ENCODE measurements around the gene SPEM3. TPM values are rescaled to one million over a fixed set of nuclear protein-coding genes. Genes with fewer than 3 reads are reported as not detected.
"Not testable (repeated sequence)": the region's sequence is repeated elsewhere in the genome, so short reads cannot be mapped to it uniquely, and the experiment has no call there.

The SPEM3 gene
- total RNA-seq, 1 donor = not detected

DNA sequence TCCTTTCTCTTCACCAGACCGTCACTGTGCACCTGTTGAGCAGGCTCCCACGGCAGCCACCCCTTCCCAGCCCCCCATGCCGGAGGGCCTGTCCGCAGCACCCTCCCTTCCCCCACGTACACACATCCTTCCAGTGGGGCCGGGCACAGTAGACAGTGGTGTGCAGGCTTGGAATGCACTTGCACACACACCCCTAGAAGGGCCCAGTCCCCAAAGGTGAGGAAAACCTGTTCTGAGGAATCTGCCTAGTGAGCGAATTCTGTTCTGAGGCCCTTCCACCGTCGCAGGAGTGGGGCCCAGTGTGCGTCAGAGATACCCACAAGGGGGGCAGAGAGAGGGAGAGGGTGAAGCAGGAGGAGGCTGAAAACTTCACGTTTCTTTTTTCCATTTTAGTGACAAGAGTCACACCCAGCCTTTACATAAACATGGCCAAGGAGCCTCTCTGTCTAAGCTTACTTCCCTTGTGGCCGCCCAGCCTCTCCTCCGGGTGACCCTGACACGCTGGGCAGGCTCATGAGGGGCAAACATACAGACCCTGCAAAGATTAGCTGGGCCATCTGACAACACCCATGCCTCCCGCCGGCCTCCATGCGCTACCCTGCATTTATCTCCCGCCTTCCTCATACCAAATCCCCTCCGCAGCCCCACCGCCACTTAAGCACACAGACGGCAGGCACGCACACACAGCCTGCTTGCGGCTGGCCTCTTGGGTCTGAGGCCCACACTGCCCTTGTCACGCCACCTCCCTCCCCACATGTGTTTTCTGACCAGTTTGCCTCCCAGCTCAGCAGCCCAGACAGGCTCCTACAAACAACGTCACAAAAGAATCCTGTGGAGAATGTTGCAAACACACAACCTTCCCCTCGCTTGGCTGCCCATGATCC is 49.0 kb downstream of the SPEM3 start:
- TF ChIP-seq, protein P1, sequence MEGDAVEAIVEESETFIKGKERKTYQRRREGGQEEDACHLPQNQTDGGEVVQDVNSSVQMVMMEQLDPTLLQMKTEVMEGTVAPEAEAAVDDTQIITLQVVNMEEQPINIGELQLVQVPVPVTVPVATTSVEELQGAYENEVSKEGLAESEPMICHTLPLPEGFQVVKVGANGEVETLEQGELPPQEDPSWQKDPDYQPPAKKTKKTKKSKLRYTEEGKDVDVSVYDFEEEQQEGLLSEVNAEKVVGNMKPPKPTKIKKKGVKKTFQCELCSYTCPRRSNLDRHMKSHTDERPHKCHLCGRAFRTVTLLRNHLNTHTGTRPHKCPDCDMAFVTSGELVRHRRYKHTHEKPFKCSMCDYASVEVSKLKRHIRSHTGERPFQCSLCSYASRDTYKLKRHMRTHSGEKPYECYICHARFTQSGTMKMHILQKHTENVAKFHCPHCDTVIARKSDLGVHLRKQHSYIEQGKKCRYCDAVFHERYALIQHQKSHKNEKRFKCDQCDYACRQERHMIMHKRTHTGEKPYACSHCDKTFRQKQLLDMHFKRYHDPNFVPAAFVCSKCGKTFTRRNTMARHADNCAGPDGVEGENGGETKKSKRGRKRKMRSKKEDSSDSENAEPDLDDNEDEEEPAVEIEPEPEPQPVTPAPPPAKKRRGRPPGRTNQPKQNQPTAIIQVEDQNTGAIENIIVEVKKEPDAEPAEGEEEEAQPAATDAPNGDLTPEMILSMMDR (IDR thresholded peaks at IDR 0.05; ENCODE audit: insufficient read depth, low read depth, low read length) = no peak

DNA sequence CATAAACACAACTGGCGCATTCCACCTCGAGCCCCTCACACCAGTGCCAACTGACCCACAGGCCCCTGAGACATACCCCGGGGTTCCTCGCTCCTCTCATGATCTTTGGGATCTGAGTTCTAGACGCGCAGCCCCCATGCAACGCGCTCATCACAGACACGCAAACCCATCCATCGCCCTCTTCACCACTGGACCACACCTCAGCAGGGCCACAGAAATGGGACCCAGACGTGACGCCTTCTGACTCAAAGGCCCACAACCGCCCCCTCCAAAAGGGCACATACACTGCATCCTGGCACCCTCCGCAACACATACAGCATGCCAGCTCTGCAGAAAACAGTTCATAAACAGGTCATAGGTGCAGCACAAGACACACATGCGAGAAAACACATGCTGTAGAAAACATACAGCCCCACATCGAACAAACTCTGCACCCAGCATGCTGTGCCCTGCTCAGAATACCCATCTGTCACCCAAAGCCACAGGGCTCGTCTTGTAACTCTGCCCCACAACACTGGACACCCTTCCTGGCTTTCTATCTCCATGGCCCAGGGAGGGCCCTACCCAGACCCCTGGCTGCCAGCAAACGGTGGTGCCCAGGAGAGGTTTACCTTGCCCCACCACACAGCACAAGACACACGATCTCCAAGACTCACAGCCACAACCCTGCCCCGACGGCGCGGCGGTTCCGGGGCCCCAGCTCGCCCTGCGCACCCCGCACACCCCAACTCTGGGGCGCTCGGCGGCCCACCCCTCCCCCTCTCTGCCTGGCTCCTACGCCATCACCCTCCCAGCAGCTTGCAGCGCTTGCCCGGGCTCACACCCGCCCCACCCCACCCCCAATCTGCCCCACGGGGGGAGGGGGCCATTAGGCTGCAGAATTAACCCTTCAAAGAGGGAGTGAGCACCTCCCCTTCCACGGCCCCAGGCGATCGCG is 49.9 kb downstream of the SPEM3 start:
- TF ChIP-seq, protein P1 (IDR thresholded peaks at IDR 0.05; ENCODE audit: insufficient read depth, low read depth, low read length) = no peak
- DNase-seq (ENCODE audit: low read depth) = peak; percentile 55
- peak overlapping the region; percentile 75 for H3K4me3 ChIP-seq (ENCODE audit: low read depth, low read length)

More for the DNA sequence above, 49.0 kb downstream of the SPEM3 start:
- DNase-seq (ENCODE audit: low read depth) = peak; percentile 95
- peak overlapping the region; percentile 75 for H3K4me3 ChIP-seq (ENCODE audit: low read depth, low read length)

DNA sequence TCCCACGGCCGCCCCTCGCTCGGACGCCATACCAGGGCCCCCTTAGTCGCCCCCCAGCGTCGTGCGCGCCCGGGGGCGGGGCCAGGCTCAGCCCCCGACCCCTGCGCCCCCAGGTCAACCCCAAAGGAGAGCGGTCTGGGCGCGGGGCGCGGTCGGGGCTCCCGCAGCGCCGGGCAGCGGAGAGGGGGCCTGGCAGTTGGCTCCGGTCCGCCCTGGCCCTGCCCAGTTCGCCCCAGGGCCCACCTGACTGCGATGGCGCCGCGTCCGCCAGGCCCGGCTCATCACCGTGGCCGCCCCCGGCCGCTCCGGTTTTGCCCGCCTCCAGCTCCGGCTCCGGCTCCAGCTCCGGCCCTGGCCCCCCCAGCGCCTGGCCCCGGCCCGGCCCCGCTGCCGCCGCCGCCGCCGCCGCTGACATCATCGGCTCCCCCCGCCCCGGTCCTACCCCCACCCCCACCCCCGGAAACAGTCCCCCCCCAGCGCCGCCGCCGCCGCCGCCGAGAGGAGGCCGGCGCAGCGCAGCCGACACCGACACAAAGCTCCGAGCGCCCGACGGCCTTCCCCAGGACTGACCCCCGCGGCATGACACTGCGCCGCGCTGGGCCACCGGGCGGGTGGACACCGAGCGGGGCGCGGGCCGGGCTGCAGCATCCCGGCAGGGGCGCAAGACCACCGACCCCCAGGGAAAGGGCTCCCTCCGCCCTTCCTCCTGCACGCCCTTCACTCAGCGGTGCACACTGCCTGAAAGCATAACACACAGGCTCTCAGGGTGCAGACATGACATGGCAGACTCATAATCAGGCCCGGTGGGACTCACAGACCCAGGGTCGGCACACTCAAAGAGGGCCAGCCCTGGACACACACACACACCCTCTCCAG is 50.8 kb downstream of the SPEM3 start, which contains the start of gene ZBTB4:
ZBTB4 (minus strand) TSS at position 419 of the 876 bp plus-strand sequence. CDS start 12,830 bp downstream, outside the sequence.
- TF ChIP-seq, protein P1 (IDR thresholded peaks at IDR 0.05; ENCODE audit: insufficient read depth, low read depth, low read length) = no peak
- peak; percentile 51 for DNase-seq (ENCODE audit: low read depth)
- peak within 1 kb of the TSS; percentile 75 for H3K4me3 ChIP-seq (ENCODE audit: low read depth, low read length)

DNA sequence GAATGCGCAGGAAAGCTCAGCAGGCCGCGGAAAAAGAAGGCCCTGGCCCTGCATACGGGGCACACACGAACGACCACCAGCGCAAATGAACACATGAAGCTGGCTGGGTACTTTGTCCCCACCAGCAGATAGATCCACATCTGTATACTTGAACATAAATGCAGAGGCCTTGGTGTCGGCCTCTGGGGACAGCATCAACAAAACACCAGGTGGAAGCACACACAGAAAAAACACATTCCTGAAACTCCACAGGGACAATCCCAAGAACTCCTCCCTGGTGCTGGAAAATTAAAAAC is 51.4 kb downstream of the SPEM3 start:
- DNase-seq (ENCODE audit: low read depth) = no peak
- TF ChIP-seq, protein P1 (IDR thresholded peaks at IDR 0.05; ENCODE audit: insufficient read depth, low read depth, low read length) = no peak
- peak overlapping the region; percentile 75 for H3K4me3 ChIP-seq (ENCODE audit: low read depth, low read length)

DNA sequence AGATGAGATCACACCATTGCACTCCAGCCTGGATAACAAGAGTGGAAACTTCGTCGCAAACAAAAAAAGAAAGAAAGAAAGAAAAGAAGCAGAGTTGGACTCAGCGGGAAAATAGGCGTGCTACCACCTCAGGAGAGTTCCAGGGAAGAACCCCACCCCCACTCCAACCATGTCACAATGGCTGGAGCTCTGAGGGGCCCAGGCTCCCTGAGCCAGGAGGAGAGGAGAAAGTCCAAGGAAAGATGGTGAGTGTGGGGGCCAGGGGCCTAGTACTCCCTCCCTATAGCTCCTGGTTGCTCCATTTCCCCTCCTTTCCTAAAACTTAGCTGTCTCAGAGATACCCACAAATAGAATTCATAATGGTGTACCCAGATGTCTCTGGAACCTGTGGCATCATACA is 52.6 kb downstream of the SPEM3 start, which contains the start of gene SLC35G6:
SLC35G6 (plus strand) TSS at position 172 of the 400 bp plus-strand sequence; CDS start at position 243, 71 bp downstream.
- DNase-seq (ENCODE audit: low read depth); H3K4me3 ChIP-seq (ENCODE audit: low read depth, low read length): not testable (repeated sequence)

DNA sequence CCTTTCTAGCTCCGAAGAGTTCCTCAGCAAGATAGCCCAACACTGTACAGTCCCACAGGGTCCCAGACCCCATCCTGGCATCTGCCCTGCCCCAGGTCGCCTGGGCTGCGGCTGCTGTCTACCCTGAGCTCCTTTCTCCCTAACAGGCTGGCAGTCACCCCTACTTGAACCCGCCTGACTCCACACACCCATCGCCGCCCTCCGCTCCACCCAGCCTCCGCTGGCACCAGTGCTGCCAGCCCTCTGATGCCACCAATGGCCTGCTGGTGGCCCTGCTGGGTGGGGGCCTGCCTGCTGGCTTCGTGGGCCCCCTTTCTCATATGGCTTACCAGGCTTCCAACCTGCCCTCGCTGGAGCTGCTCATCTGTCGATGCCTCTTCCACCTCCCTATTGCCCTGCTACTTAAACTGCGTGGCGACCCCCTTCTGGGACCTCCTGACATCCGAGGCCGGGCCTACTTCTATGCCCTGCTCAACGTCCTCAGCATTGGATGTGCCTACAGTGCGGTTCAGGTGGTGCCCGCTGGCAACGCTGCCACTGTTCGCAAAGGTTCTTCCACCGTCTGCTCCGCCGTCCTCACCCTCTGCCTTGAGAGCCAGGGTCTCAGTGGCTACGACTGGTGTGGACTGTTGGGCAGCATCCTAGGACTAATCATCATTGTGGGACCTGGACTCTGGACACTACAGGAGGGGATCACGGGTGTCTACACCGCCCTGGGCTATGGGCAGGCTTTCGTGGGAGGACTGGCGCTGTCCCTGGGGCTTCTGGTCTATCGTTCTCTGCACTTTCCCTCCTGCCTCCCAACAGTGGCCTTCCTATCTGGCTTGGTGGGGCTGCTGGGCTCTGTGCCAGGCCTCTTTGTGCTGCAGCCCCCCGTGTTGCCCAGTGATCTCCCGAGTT is 53.4 kb downstream of the SPEM3 start:
- DNase-seq (ENCODE audit: low read depth); H3K4me3 ChIP-seq (ENCODE audit: low read depth, low read length): not testable (repeated sequence)

Other genes starting within 250 kb of the SPEM3 start
- gene ASGR1, start 249.5 kb upstream of the SPEM3 start, total RNA-seq = 0.43 and 0.64 TPM in 2 replicates
- gene DLG4, start 209.0 kb upstream of the SPEM3 start, total RNA-seq = 10.6 and 14.2 TPM in 2 replicates
- 171 and 255 TPM in 2 replicates for gene ACADVL, start 208.9 kb upstream of the SPEM3 start, total RNA-seq
- gene DVL2, start 194.3 kb upstream of the SPEM3 start, total RNA-seq = 102 and 105 TPM in 2 replicates
- 51.8 and 54.1 TPM in 2 replicates for gene PHF23, start 189.4 kb upstream of the SPEM3 start, total RNA-seq
- gene GABARAP, start 186.4 kb upstream of the SPEM3 start, total RNA-seq = 225 and 265 TPM in 2 replicates
- gene CTDNEP1, start 177.1 kb upstream of the SPEM3 start, total RNA-seq = 24.5 and 34.1 TPM in 2 replicates
- gene ELP5, start 176.6 kb upstream of the SPEM3 start, total RNA-seq = 29.6 and 36.3 TPM in 2 replicates
- 2.9 and 5.2 TPM in 2 replicates for gene CLDN7, start 166.4 kb upstream of the SPEM3 start, total RNA-seq
- under 0.01 TPM in 1 of 2 replicates, not detected in the other for gene SLC2A4, start 147.1 kb upstream of the SPEM3 start, total RNA-seq
- not detected in 2 replicates for gene YBX2, start 134.2 kb upstream of the SPEM3 start, total RNA-seq
- 607 and 641 TPM in 2 replicates for gene EIF5A, start 121.2 kb upstream of the SPEM3 start, total RNA-seq
- 34.1 and 45.3 TPM in 2 replicates for gene GPS2, start 113.5 kb upstream of the SPEM3 start, total RNA-seq
- 15.1 and 19.4 TPM in 2 replicates for gene NEURL4, start 99.5 kb upstream of the SPEM3 start, total RNA-seq
- 1.9 and 3.9 TPM in 2 replicates for gene ACAP1, start 92.3 kb upstream of the SPEM3 start, total RNA-seq
- gene KCTD11, start 76.7 kb upstream of the SPEM3 start, total RNA-seq = 7.4 and 8.6 TPM in 2 replicates
- not detected in 2 replicates for gene TMEM95, start 73.7 kb upstream of the SPEM3 start, total RNA-seq
- gene TNK1, start 47.8 kb upstream of the SPEM3 start, total RNA-seq = under 0.01 and 2.2 TPM in 2 replicates
- 16.8 and 28.3 TPM in 2 replicates for gene PLSCR3, start 34.3 kb upstream of the SPEM3 start, total RNA-seq
- gene TMEM256, start 24.8 kb upstream of the SPEM3 start, total RNA-seq = 147 and 162 TPM in 2 replicates
- 8.1 and 9.5 TPM in 2 replicates for gene NLGN2, start 21.0 kb upstream of the SPEM3 start, total RNA-seq
- not detected in 2 replicates for gene SPEM1, start 8.5 kb upstream of the SPEM3 start, total RNA-seq
- not detected in 2 replicates for gene SPEM2, start 3.2 kb upstream of the SPEM3 start, total RNA-seq
- 2.6 and 3.0 TPM in 2 replicates for gene TMEM102, start 6.6 kb downstream of the SPEM3 start, total RNA-seq
- gene FGF11, start 10.7 kb downstream of the SPEM3 start, total RNA-seq = 0.32 and 3.9 TPM in 2 replicates
- 6.1 and 6.9 TPM in 2 replicates for gene CHRNB1, start 16.2 kb downstream of the SPEM3 start, total RNA-seq
- gene ZBTB4, start 50.8 kb downstream of the SPEM3 start, total RNA-seq = 30.0 and 37.1 TPM in 2 replicates
- not detected in 2 replicates for gene SLC35G6, start 52.6 kb downstream of the SPEM3 start, total RNA-seq
- gene POLR2A, start 55.5 kb downstream of the SPEM3 start, total RNA-seq = 118 and 127 TPM in 2 replicates
- 11.7 and 14.5 TPM in 2 replicates for gene TNFSF12, start 120.2 kb downstream of the SPEM3 start, total RNA-seq
- 0.43 and 0.64 TPM in 2 replicates for gene TNFSF13, start 129.9 kb downstream of the SPEM3 start, total RNA-seq
- 69.9 and 75.1 TPM in 2 replicates for gene SENP3, start 133.1 kb downstream of the SPEM3 start, total RNA-seq
- gene CD68, start 150.8 kb downstream of the SPEM3 start, total RNA-seq = 9.1 and 9.7 TPM in 2 replicates
- gene MPDU1, start 155.0 kb downstream of the SPEM3 start, total RNA-seq = 70.5 and 101 TPM in 2 replicates
- under 0.01 and 0.64 TPM in 2 replicates for gene SOX15, start 161.2 kb downstream of the SPEM3 start, total RNA-seq
- 37.4 and 39.7 TPM in 2 replicates for gene FXR2, start 186.0 kb downstream of the SPEM3 start, total RNA-seq
- gene SAT2, start 199.0 kb downstream of the SPEM3 start, total RNA-seq = 23.3 and 37.0 TPM in 2 replicates
- gene SHBG, start 201.3 kb downstream of the SPEM3 start, total RNA-seq = 0.64 and 0.86 TPM in 2 replicates
- not detected in 2 replicates for gene ATP1B2, start 222.1 kb downstream of the SPEM3 start, total RNA-seq

Measured in fibroblast of villous mesenchyme (primary cell).